ENCODE results near the gene TRAPPC12. TPM values are rescaled to one million over a fixed set of nuclear protein-coding genes. Genes with fewer than 3 reads are reported as not detected.

TRAPPC12 gene
- total RNA-seq, 1 donor from 2014 or later, result 130 TPM

DNA sequence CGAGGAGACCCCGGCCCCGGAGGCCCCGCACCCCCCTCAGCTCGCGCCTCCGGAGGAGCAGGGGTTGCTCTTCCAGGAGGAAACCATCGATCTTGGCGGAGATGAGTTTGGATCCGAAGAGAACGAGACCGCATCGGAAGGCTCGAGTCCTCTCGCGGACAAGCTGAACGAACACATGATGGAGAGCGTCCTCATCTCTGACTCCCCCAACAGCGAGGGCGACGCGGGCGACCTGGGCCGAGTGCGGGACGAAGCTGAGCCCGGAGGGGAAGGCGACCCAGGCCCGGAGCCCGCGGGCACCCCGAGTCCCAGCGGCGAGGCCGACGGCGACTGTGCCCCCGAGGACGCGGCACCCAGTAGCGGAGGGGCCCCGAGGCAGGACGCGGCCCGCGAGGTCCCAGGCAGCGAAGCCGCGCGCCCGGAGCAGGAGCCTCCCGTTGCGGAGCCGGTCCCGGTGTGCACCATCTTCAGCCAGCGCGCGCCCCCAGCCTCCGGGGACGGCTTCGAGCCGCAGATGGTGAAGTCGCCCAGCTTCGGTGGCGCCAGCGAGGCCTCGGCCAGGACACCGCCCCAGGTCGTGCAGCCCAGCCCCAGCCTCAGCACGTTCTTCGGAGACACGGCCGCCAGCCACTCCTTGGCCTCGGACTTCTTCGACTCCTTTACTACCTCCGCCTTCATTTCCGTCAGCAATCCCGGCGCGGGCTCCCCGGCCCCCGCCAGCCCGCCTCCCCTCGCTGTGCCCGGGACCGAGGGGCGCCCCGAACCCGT, 8.3 kb downstream of the TRAPPC12 start:
- H3K27ac Mint-ChIP-seq (ENCODE audit: unreplicated experiment), result no peak overlapping the region
- peaks cover 6% of the 10 kb centered on the region for H3K4me1 Mint-ChIP-seq (ENCODE audit: low read depth, unreplicated experiment)
- peaks cover 17% of the 10 kb centered on the region for H3K36me3 Mint-ChIP-seq (ENCODE audit: unreplicated experiment)
- peaks cover 1% of the 10 kb centered on the region for H3K9me3 Mint-ChIP-seq (ENCODE audit: unreplicated experiment)
- no peak overlapping the region for H3K4me3 Mint-ChIP-seq (ENCODE audit: unreplicated experiment)
- DNase-seq, result no peak
- TF ChIP-seq, protein P1, sequence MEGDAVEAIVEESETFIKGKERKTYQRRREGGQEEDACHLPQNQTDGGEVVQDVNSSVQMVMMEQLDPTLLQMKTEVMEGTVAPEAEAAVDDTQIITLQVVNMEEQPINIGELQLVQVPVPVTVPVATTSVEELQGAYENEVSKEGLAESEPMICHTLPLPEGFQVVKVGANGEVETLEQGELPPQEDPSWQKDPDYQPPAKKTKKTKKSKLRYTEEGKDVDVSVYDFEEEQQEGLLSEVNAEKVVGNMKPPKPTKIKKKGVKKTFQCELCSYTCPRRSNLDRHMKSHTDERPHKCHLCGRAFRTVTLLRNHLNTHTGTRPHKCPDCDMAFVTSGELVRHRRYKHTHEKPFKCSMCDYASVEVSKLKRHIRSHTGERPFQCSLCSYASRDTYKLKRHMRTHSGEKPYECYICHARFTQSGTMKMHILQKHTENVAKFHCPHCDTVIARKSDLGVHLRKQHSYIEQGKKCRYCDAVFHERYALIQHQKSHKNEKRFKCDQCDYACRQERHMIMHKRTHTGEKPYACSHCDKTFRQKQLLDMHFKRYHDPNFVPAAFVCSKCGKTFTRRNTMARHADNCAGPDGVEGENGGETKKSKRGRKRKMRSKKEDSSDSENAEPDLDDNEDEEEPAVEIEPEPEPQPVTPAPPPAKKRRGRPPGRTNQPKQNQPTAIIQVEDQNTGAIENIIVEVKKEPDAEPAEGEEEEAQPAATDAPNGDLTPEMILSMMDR (IDR thresholded peaks at IDR 0.05; ENCODE audit: partially characterized antibody, unreplicated experiment), result no peak
- H3K27me3 Mint-ChIP-seq (ENCODE audit: unreplicated experiment), result peaks cover 2% of the 10 kb centered on the region

DNA sequence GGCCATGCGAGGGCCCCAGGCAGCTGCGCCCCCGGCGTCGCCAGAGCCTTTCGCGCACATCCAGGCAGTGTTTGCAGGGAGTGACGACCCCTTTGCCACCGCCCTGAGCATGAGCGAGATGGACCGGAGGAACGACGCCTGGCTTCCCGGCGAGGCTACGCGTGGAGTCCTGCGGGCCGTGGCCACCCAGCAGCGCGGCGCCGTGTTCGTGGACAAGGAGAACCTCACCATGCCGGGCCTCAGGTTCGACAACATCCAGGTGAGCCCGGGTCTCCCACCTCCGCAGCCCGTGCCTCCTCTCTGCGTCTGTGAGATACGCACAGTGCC, 8.9 kb downstream of the TRAPPC12 start:
- no peak for DNase-seq
- TF ChIP-seq, protein P1 (IDR thresholded peaks at IDR 0.05; ENCODE audit: partially characterized antibody, unreplicated experiment), result no peak
- H3K4me3 Mint-ChIP-seq (ENCODE audit: unreplicated experiment), result no peak overlapping the region
- peaks cover 6% of the 10 kb centered on the region for H3K4me1 Mint-ChIP-seq (ENCODE audit: low read depth, unreplicated experiment)
- H3K27ac Mint-ChIP-seq (ENCODE audit: unreplicated experiment), result no peak overlapping the region
- peaks cover 17% of the 10 kb centered on the region for H3K36me3 Mint-ChIP-seq (ENCODE audit: unreplicated experiment)
- H3K27me3 Mint-ChIP-seq (ENCODE audit: unreplicated experiment), result peaks cover 2% of the 10 kb centered on the region
- peaks cover 1% of the 10 kb centered on the region for H3K9me3 Mint-ChIP-seq (ENCODE audit: unreplicated experiment)

GRCh38 chr2:3389193-3389592, 9.7 kb downstream of the TRAPPC12 start:
- Mint-ChIP-seq H3K4me3 (ENCODE audit: unreplicated experiment) (no peak overlapping the region), H3K27ac (ENCODE audit: unreplicated experiment) (no peak overlapping the region), H3K4me1 (ENCODE audit: low read depth, unreplicated experiment) (peaks cover 6% of the 10 kb centered on the region), H3K36me3 (ENCODE audit: unreplicated experiment) (peaks cover 17% of the 10 kb centered on the region), H3K27me3 (ENCODE audit: unreplicated experiment) (peaks cover 2% of the 10 kb centered on the region), H3K9me3 (ENCODE audit: unreplicated experiment) (peaks cover 1% of the 10 kb centered on the region)
- TF ChIP-seq, protein P1 (IDR thresholded peaks at IDR 0.05; ENCODE audit: partially characterized antibody, unreplicated experiment), result no peak
- DNase-seq, result no peak

- TF ChIP-seq, protein P1 (IDR thresholded peaks at IDR 0.05; ENCODE audit: partially characterized antibody, unreplicated experiment), result no peak
- Mint-ChIP-seq H3K9me3 (ENCODE audit: unreplicated experiment) (peaks cover 1% of the 10 kb centered on the region), H3K27ac (ENCODE audit: unreplicated experiment) (no peak overlapping the region), H3K4me3 (ENCODE audit: unreplicated experiment) (no peak overlapping the region), H3K36me3 (ENCODE audit: unreplicated experiment) (peaks cover 24% of the 10 kb centered on the region), H3K4me1 (ENCODE audit: low read depth, unreplicated experiment) (peaks cover 6% of the 10 kb centered on the region), H3K27me3 (ENCODE audit: unreplicated experiment) (peaks cover 2% of the 10 kb centered on the region)
- no peak for DNase-seq
Measured at GRCh38 chr2:3390041-3390440, 10.5 kb downstream of the TRAPPC12 start.

DNA sequence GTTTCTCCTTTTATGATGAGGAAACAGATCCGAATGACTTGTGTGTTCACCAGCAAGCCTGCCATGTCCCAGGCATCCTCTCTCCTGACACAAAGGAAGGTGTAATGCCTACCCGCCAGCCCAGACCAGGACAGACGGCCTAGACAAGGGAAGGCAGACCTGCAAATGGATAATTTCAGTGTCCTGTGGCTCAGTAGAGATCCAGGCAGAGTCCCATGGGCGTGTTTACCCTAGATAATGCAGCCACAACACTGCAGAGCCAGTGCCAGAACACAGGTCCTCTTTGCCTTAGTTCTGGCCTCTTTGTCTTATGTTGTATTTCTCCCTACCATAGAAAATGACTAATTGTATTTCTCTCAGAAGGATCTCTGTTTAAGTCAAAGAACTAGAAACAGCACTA, 12.7 kb downstream of the TRAPPC12 start:
- Mint-ChIP-seq H3K9me3 (ENCODE audit: unreplicated experiment) (peaks cover 9% of the 10 kb centered on the region), H3K36me3 (ENCODE audit: unreplicated experiment) (peaks cover 32% of the 10 kb centered on the region), H3K4me3 (ENCODE audit: unreplicated experiment) (no peak overlapping the region), H3K27me3 (ENCODE audit: unreplicated experiment) (no peaks in the 10 kb centered on the region), H3K27ac (ENCODE audit: unreplicated experiment) (no peak overlapping the region), H3K4me1 (ENCODE audit: low read depth, unreplicated experiment) (no peaks in the 10 kb centered on the region)
- DNase-seq, result no peak
- TF ChIP-seq, protein P1 (IDR thresholded peaks at IDR 0.05; ENCODE audit: partially characterized antibody, unreplicated experiment), result no peak

Data from glutamatergic neuron (in vitro differentiated cells).